Osteocyte (in vitro differentiated cells): Measurements from ENCODE around the gene SLC16A12. TPM values are rescaled to one million over a fixed set of nuclear protein-coding genes. Genes with fewer than 3 reads are reported as not detected.
"Not testable (repeated sequence)": the region's sequence is repeated elsewhere in the genome, so short reads cannot be mapped to it uniquely, and the experiment has no call there.

Experiments used
- DNase-seq: peaks from one replicate; pipeline ENCODE4 v3.0.0; 2021; ENCODE audit warnings: mixed read lengths; ENCODE audit not compliant: unreplicated experiment; ENCODE audit errors: extremely low spot score
- H3K27ac Mint-ChIP-seq: one replicate; pipeline ENCODE4 v1.8.0; 2021; ENCODE audit warnings: mild to moderate bottlenecking, mixed read lengths; ENCODE audit not compliant: unreplicated experiment
- H3K27me3 Mint-ChIP-seq: one replicate; pipeline ENCODE4 v1.8.0; 2021; ENCODE audit warnings: mixed read lengths; ENCODE audit not compliant: unreplicated experiment
- H3K36me3 Mint-ChIP-seq: one replicate; pipeline ENCODE4 v1.8.0; 2021; ENCODE audit warnings: mixed read lengths; ENCODE audit not compliant: unreplicated experiment
- H3K4me1 Mint-ChIP-seq: one replicate; pipeline ENCODE4 v1.8.0; 2021; ENCODE audit warnings: mixed read lengths; ENCODE audit not compliant: unreplicated experiment
- H3K4me3 Mint-ChIP-seq: one replicate; pipeline ENCODE4 v1.8.0; 2021; ENCODE audit warnings: mild to moderate bottlenecking, moderate library complexity, mixed read lengths; ENCODE audit not compliant: unreplicated experiment
- H3K9me3 Mint-ChIP-seq: one replicate; pipeline ENCODE4 v1.8.0; 2021; ENCODE audit warnings: mixed read lengths; ENCODE audit not compliant: unreplicated experiment
- CTCF ChIP-seq: fragments of 200-600 bp; sonication (generic); IDR thresholded peaks from 2 replicates; pipeline ENCODE4 v1.5.0; 2021; ENCODE audit warnings: antibody characterized with exemption, mild to moderate bottlenecking, moderate library complexity
- total RNA-seq: library from RNA; stranded (reverse); gene quantifications from 2 replicates; pipeline ENCODE4 v1.2.1, GENCODE V29; 2021

Gene SLC16A12
- total RNA-seq, 1 donor from 2014 or later: 8.4 TPM

- H3K4me1 Mint-ChIP-seq: peaks cover 41% of the 10 kb centered on the region
- H3K36me3 Mint-ChIP-seq: peaks cover 23% of the 10 kb centered on the region
- H3K9me3 Mint-ChIP-seq: no peaks in the 10 kb centered on the region
- TF ChIP-seq CTCF: peak; percentile 14
- peak overlapping the region; percentile 98 for H3K4me3 Mint-ChIP-seq
- no peaks in the 10 kb centered on the region for H3K27me3 Mint-ChIP-seq
- peak overlapping the region; percentile 99 for H3K27ac Mint-ChIP-seq
- DNase-seq: peak; percentile 87
Observed at GRCh38 chr10:89414879-89415821, 120.2 kb downstream of the SLC16A12 start.

GRCh38 chr10:89414146-89414878 is 121.1 kb downstream of the SLC16A12 start, which contains the start of gene IFIT5:
IFIT5 (plus strand) TSS chr10:89414568; CDS start chr10:89414799, 231 bp downstream.
- peaks cover 23% of the 10 kb centered on the region for H3K36me3 Mint-ChIP-seq

GRCh38 chr10:89413398-89413912 is 121.9 kb downstream of the SLC16A12 start:
- Mint-ChIP-seq H3K4me1 (peaks cover 35% of the 10 kb centered on the region), H3K4me3 (peak overlapping the region; percentile 98), H3K9me3 (no peaks in the 10 kb centered on the region), H3K27ac (peak overlapping the region; percentile 99), H3K36me3 (peaks cover 18% of the 10 kb centered on the region), H3K27me3 (no peaks in the 10 kb centered on the region)
- DNase-seq: no peak
- TF ChIP-seq CTCF: no peak

More at GRCh38 chr10:89414146-89414878, 121.1 kb downstream of the SLC16A12 start, which contains the start of gene IFIT5:
- peak within 1 kb of the TSS; percentile 99 for H3K27ac Mint-ChIP-seq
- H3K4me1 Mint-ChIP-seq: peaks cover 37% of the 10 kb centered on the region
- H3K9me3 Mint-ChIP-seq: no peaks in the 10 kb centered on the region
- H3K27me3 Mint-ChIP-seq: no peaks in the 10 kb centered on the region
- no peak for TF ChIP-seq CTCF
- peak within 1 kb of the TSS; percentile 98 for H3K4me3 Mint-ChIP-seq
- DNase-seq: peak; percentile 90

- H3K4me3 Mint-ChIP-seq, H3K36me3 Mint-ChIP-seq, DNase-seq, H3K27ac Mint-ChIP-seq, H3K9me3 Mint-ChIP-seq, H3K27me3 Mint-ChIP-seq: not testable (repeated sequence)
- peaks cover 26% of the 10 kb centered on the region for H3K4me1 Mint-ChIP-seq
Observed at GRCh38 chr10:89412276-89412675, 123.1 kb downstream of the SLC16A12 start.

GRCh38 chr10:89411135-89411534 is 124.3 kb downstream of the SLC16A12 start:
- H3K27me3 Mint-ChIP-seq, H3K9me3 Mint-ChIP-seq, H3K27ac Mint-ChIP-seq, H3K4me3 Mint-ChIP-seq, DNase-seq: not testable (repeated sequence)
- Mint-ChIP-seq H3K36me3 (peaks cover 11% of the 10 kb centered on the region), H3K4me1 (peaks cover 16% of the 10 kb centered on the region)

- not testable (repeated sequence) for H3K27me3 Mint-ChIP-seq
Observed at GRCh38 chr10:89410551-89410950, 124.8 kb downstream of the SLC16A12 start.

GRCh38 chr10:89409282-89409681 is 126.1 kb downstream of the SLC16A12 start:
- H3K36me3 Mint-ChIP-seq: peaks cover 12% of the 10 kb centered on the region
- H3K27me3 Mint-ChIP-seq, H3K4me3 Mint-ChIP-seq, DNase-seq, H3K9me3 Mint-ChIP-seq, H3K27ac Mint-ChIP-seq, H3K4me1 Mint-ChIP-seq: not testable (repeated sequence)

More at GRCh38 chr10:89410551-89410950, 124.8 kb downstream of the SLC16A12 start:
- not testable (repeated sequence) for H3K36me3 Mint-ChIP-seq, H3K4me3 Mint-ChIP-seq, H3K9me3 Mint-ChIP-seq, DNase-seq, H3K27ac Mint-ChIP-seq
- peaks cover 11% of the 10 kb centered on the region for H3K4me1 Mint-ChIP-seq

- H3K27ac Mint-ChIP-seq, H3K4me1 Mint-ChIP-seq: not testable (repeated sequence)
- H3K36me3 Mint-ChIP-seq: peaks cover 23% of the 10 kb centered on the region
Observed at GRCh38 chr10:89407792-89408191, 127.6 kb downstream of the SLC16A12 start.

More at GRCh38 chr10:89407792-89408191, 127.6 kb downstream of the SLC16A12 start:
- H3K9me3 Mint-ChIP-seq, H3K4me3 Mint-ChIP-seq, DNase-seq, H3K27me3 Mint-ChIP-seq: not testable (repeated sequence)
